Ectodermal cell (in vitro differentiated cells): ENCODE results near the gene ATRX.
"Not testable (repeated sequence)": the region's sequence is repeated elsewhere in the genome, so short reads cannot be mapped to it uniquely, and the experiment has no call there.

ENCODE experiments used
- H3K27ac ChIP-seq: 2 replicates; pipeline ENCODE4 v1.7.0; 2013; ENCODE audit warnings: mild to moderate bottlenecking, low read depth, low read length; ENCODE audit not compliant: insufficient read depth, poor library complexity, severe bottlenecking
- H3K27me3 ChIP-seq: 2 replicates; pipeline ENCODE4 v1.7.0; 2013; ENCODE audit warnings: mild to moderate bottlenecking, low read length; ENCODE audit not compliant: insufficient read depth, control insufficient read depth, poor library complexity, severe bottlenecking
- H3K36me3 ChIP-seq: one replicate; pipeline ENCODE4 v1.7.0; 2013; ENCODE audit warnings: low read length; ENCODE audit not compliant: control insufficient read depth, insufficient read depth
- H3K4me1 ChIP-seq: one replicate; pipeline ENCODE4 v1.7.0; 2013; ENCODE audit warnings: low read length; ENCODE audit not compliant: control insufficient read depth, insufficient read depth
- H3K4me3 ChIP-seq: 2 replicates; pipeline ENCODE4 v1.7.0; 2013; ENCODE audit warnings: low read depth, low read length, control low read depth; ENCODE audit not compliant: insufficient read depth
- H3K9me3 ChIP-seq: 2 replicates; pipeline ENCODE4 v1.7.0; 2013; ENCODE audit warnings: mild to moderate bottlenecking, low read length, moderate library complexity; ENCODE audit not compliant: control insufficient read depth
- WGBS, 2 experiments: methylation state at CpG; one replicate each; pipeline ENCODE4 v1.1.7; 2013; ENCODE audit warnings: missing lambda C conversion rate in 2 of 2; 5-methylcytosine and 5-hydroxymethylcytosine counted together

Gene ATRX

DNA sequence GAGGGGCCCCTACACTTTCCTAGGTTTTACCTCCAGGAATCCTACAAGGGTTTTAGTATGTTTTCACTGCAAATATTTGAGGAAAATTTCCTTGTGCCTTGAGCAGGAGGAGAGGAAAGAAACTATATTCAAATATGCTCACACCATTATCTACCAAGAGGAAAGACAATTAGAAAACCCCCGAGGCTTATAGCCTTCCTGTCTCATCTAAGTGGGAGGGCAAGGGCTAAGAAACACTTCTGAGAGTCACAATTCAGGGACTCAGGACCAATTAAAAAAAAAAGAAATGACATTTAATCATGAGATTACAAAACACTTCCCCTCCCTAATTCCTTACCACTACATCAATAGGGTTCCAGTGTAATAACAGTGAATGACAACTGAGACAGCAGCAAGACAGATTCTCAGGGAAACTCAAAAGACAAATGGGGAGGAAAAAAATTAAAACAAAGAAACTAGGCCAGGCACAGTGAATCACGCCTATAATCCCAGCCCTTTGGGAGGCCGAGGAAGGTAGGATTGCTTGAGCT is 45.6 kb downstream of the ATRX start:
- Histone ChIP-seq H3K27me3 (no peaks in the 10 kb centered on the region), H3K27ac (no peak overlapping the region), H3K4me3 (no peak overlapping the region), H3K4me1 (peaks cover 5% of the 10 kb centered on the region), H3K36me3 (no peaks in the 10 kb centered on the region), H3K9me3 (no peaks in the 10 kb centered on the region)
- WGBS, 2 experiments: 69 to 77% methylated on average over 3 of the region's 3 CpGs

DNA sequence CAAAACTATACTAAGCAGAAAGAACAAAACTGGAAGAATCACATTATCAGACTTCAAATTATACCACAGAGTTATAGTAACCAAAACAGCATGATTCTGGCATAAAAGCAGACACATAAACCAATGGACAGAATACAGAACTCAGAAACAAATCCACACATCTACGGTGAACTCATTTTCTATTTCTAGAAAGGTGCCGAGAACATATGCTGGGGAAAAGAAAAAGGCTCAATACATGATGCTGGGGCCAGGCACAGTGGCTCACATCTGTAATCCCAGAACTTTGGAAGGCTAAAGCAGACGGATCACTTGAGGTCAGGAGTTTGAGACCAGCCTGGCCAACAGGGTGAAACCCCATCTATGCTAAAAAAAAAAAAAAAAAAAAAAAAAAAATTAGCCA is 52.7 kb downstream of the ATRX start:
- Histone ChIP-seq H3K4me3 (no peak overlapping the region), H3K9me3 (no peaks in the 10 kb centered on the region), H3K36me3 (no peaks in the 10 kb centered on the region), H3K4me1 (no peaks in the 10 kb centered on the region), H3K27me3 (no peaks in the 10 kb centered on the region), H3K27ac (no peak overlapping the region)
- 93 to 97% methylated on average over 3 of the region's 3 CpGs for WGBS, 2 experiments

DNA sequence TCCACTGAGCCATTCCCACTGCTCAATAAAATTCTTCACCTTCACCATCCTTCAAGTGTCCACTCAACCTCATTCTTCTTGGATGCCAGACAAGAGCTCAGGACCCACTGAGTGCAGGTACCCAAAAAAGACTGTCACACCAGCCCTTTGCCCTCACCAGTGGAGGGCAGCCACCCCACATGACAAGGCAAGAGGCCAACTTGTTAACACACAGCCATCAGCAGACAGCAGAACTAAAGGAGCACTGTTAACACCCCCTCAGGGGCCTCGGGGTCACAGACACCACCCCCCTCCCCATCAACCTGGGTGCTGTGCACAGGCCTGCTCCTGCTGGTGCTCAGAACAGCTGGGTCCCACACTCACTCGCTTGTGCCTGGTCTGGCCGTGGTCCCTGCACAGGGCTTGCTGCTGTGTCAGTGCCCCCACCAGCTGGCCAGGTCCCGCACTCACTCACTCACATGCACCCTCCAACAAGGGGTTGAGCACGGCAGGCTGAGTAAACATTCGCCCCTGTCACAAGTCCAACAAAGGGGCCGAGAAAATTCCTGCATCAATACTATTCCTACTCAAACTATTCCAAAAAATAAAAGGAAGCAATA is 54.1 kb downstream of the ATRX start:
- Histone ChIP-seq H3K27ac (no peak overlapping the region), H3K4me3 (no peak overlapping the region), H3K4me1 (no peaks in the 10 kb centered on the region), H3K9me3 (no peaks in the 10 kb centered on the region), H3K27me3 (no peaks in the 10 kb centered on the region), H3K36me3 (no peaks in the 10 kb centered on the region)
- WGBS, 2 experiments: 85 to 87% methylated on average over 7 of the region's 7 CpGs

DNA sequence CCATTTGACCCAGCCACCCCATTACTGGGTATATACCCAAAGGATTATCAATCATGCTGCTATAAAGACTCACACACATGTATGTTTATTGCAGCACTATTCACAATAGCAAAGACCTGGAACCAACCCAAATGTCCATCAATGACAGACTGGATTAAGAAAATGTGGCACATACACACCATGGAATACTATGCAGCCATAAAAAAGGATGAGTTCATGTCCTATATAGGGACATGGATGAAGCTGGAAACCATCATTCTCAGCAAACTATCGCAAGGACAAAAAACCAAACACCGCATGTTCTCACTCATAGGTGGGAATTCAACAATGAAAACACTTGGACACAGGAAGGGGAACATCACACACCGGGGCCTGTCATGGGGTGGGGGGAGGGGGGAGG is 59.9 kb downstream of the ATRX start:
- 100% methylated on average over 1 of the region's 3 CpGs; no CpG with 5 or more reads in 1 of the 2 experiments for WGBS, 2 experiments
- not testable (repeated sequence) for H3K27me3 ChIP-seq, H3K27ac ChIP-seq, H3K36me3 ChIP-seq, H3K9me3 ChIP-seq, H3K4me3 ChIP-seq, H3K4me1 ChIP-seq

GRCh38 chrX:77723681-77724080 is 62.3 kb downstream of the ATRX start:
- Histone ChIP-seq H3K9me3 (no peaks in the 10 kb centered on the region), H3K36me3 (no peaks in the 10 kb centered on the region), H3K4me1 (no peaks in the 10 kb centered on the region), H3K27ac (no peak overlapping the region), H3K27me3 (no peaks in the 10 kb centered on the region), H3K4me3 (no peak overlapping the region)
- WGBS, 2 experiments: 86 to 97% methylated on average over 4 of the region's 4 CpGs

DNA sequence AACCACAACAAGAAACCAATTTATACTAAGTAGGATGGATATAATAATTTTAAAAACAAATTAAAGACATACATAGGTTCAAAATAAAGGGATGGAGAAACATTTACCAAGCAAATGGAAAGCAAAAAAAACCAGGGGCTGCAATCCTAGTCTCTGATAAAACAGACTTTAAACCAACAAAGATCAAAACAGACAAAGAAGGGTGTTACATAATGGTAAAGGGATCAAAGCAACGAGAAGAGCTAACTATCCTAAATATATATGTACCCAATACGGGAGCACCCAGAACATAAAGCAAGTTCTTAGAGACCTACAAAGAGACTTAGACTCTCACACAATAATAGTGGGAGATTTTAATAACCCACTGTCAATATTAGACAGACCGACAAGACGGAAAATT is 66.6 kb downstream of the ATRX start:
- Histone ChIP-seq H3K27ac (no peak overlapping the region), H3K9me3 (no peaks in the 10 kb centered on the region), H3K4me3 (no peak overlapping the region), H3K4me1 (no peaks in the 10 kb centered on the region), H3K36me3 (no peaks in the 10 kb centered on the region), H3K27me3 (no peaks in the 10 kb centered on the region)
- WGBS, 2 experiments: 93 to 96% methylated on average over 2 to 3 of the region's 4 CpGs

DNA sequence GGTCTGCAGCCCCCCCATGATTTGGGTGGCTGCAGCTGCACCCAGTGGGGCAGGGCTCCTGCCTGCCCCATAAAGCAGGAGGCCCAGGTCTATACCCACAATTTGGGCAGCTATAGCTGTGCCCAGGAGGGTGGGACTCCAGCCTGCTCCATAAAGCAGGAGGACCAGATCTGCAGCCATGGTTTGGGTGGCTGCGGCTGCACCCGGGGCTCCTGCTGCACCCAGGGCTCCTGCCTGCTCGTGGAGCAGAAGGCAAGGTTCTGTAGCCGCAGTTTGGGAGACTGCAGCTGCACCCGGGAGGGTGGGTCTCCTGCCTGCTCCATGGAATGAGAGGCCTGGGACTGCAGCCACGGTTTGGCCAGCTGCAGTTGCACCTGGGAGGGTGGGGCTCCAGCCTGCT is 81.1 kb downstream of the ATRX start:
- Histone ChIP-seq H3K4me3 (no peak overlapping the region), H3K4me1 (no peaks in the 10 kb centered on the region), H3K9me3 (no peaks in the 10 kb centered on the region), H3K27me3 (no peaks in the 10 kb centered on the region), H3K36me3 (peaks cover 4% of the 10 kb centered on the region), H3K27ac (no peak overlapping the region)
- 97 to 98% methylated on average over 6 of the region's 6 CpGs for WGBS, 2 experiments

DNA sequence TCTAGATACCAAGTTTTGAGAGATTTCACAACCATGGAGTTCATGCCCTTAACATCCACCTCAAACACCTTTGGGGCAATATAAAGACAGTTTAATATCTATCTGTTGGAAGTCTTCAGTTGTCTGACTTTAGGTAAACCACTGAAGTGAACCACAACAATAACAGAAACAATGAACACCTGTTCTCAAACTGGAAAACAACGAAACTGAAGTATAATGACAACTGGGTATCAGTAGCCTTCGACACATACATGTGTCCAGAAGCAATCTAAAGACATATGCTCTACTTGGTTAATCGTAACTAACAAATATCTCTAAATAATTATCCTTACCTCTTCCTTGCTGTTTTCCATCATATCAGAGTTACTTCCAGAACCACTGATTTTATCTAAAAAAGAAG is 87.8 kb downstream of the ATRX start:
- Histone ChIP-seq H3K27ac (no peak overlapping the region), H3K27me3 (no peaks in the 10 kb centered on the region), H3K9me3 (no peaks in the 10 kb centered on the region), H3K4me3 (no peak overlapping the region), H3K36me3 (peaks cover 3% of the 10 kb centered on the region), H3K4me1 (no peaks in the 10 kb centered on the region)
- 96 to 100% methylated on average over 3 of the region's 3 CpGs for WGBS, 2 experiments

- H3K4me1 ChIP-seq: no peaks in the 10 kb centered on the region
- H3K27ac ChIP-seq: no peak overlapping the region
- peaks cover 3% of the 10 kb centered on the region for H3K36me3 ChIP-seq
- no peaks in the 10 kb centered on the region for H3K27me3 ChIP-seq
- H3K9me3 ChIP-seq: no peaks in the 10 kb centered on the region
- no peak overlapping the region for H3K4me3 ChIP-seq
Observed at GRCh38 chrX:77694491-77694890, 91.5 kb downstream of the ATRX start.

DNA sequence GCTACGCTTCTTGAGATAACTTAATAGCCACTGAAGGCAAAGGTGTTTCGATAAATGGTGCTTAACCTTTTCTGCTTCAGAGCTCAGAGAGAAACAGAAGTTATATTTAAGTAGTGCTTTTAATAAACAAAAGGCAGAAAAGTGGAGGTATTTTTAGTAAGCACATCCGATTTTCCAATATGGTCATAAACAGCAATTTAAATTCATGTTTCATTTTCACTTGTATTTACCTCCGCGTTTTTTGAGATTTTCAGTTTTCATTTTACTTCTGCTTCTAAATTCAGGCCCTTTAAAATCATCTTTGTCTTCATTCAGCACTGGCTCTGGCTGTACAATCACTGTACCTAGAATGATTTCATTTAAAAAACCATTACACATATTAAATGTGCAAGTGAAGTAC is 92.4 kb downstream of the ATRX start:
- H3K4me3 ChIP-seq: no peak overlapping the region
- H3K27me3 ChIP-seq: no peaks in the 10 kb centered on the region
- 93 to 98% methylated on average over 5 of the region's 5 CpGs for WGBS, 2 experiments
- H3K9me3 ChIP-seq: no peaks in the 10 kb centered on the region
- H3K4me1 ChIP-seq: no peaks in the 10 kb centered on the region
- no peak overlapping the region for H3K27ac ChIP-seq
- H3K36me3 ChIP-seq: peaks cover 5% of the 10 kb centered on the region

- Histone ChIP-seq H3K27ac (no peak overlapping the region), H3K4me3 (no peak overlapping the region), H3K36me3 (peaks cover 9% of the 10 kb centered on the region), H3K27me3 (no peaks in the 10 kb centered on the region), H3K4me1 (no peaks in the 10 kb centered on the region), H3K9me3 (no peaks in the 10 kb centered on the region)
- WGBS, 2 experiments: 91 to 93% methylated on average over 2 of the region's 2 CpGs
Observed at GRCh38 chrX:77691916-77692315, 94.1 kb downstream of the ATRX start.
